Stimulated activated naive CD8-positive, alpha-beta T cell treated with anti-CD3 and anti-CD28 coated beads, Interleukin-15, Interleukin-2, amounts not matched to agents 100 U/mL and 50 U/mL, for 24 hours (primary cell): ENCODE results near the gene BCL2L13.
"Not testable (repeated sequence)": the region's sequence is repeated elsewhere in the genome, so short reads cannot be mapped to it uniquely, and the experiment has no call there.

Experiments used
- ATAC-seq: fragments of 150-1000 bp; cut with Tn5 transposase; one replicate; pipeline ENCODE4 v1.10.0; 2021
- DNase-seq: peaks from one replicate; pipeline ENCODE4 v3.0.0; 2021

BCL2L13 gene

DNA sequence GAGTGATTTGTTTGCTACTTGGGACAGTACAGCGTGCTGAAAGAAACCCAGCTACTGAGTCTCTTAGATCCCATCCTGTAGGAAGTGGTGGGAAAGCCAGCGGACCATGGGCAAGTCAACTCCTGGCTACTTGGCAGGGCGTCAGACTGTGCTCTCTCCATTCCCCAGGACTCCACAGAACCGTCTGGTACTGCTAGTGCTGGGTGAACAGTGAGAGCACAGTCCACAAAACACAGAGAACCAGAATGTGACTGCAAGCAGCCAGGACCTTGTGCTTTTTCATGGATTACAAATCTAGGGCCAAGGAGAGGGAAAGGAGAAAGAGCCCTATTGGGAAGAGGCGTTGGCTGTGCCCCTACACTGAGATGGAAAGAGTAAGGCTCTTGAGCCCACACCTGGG is 125.5 kb downstream of the BCL2L13 start:
- no peak for DNase-seq

DNA sequence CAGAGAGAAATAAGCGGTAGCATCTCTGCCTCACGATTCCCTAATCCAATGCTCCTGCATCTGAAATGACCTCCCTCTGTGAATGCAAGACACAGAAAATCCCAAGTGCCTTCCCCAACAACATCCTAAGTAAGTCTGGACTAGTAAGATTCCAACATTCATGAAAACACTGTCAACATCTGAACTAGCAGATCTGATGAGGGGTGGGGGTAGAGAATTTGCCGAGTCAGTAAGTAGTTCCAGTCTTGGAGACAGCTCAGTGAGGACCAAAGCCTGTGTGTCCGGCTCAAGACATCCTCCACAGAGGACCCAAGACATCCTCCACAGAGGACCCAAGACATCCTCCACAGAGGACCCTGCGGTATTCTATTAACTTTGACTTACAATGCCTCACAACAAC is 126.3 kb downstream of the BCL2L13 start:
- ATAC-seq, DNase-seq: not testable (repeated sequence)

More for the DNA sequence above, 125.5 kb downstream of the BCL2L13 start:
- ATAC-seq = no peak

DNA sequence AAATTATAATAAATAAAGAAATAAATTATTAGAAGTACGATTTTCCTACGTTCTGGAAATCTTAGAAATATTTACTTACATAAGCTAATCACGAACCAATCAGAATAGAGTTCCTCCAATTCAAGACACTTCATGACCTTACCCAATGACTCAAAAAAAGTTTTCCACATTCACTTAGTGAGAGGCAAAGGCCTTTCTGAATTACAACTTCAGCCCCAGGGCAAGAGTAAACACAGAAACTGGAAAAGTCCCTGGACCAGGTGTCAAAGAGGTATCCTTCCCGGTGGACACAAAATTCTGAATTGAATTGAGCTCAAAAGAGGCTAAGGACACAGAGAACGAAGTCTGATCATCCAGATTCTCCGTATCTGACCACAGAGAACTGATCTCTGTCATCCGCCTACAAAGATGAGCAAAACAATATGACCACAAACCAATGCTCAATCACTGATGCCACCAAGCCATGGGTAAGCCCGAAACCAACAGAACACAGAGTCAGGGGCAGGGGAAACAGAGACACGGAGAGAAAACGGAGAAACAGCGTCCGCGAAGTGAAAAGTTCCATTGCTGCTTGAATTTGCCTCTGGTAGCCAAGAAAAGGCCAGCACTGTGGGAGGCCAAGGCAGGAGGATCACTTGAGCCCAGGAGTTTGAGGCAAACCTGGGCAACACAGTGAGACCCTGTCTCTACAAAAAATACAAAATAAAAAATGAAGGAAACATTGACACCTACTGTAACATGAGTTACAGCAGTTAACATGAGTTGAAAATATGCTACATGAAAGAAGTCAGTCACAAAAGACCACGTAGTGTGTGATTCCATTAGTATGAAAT is 128.9 kb downstream of the BCL2L13 start:
- DNase-seq (peak; percentile 66), ATAC-seq (peak; percentile 91)

DNA sequence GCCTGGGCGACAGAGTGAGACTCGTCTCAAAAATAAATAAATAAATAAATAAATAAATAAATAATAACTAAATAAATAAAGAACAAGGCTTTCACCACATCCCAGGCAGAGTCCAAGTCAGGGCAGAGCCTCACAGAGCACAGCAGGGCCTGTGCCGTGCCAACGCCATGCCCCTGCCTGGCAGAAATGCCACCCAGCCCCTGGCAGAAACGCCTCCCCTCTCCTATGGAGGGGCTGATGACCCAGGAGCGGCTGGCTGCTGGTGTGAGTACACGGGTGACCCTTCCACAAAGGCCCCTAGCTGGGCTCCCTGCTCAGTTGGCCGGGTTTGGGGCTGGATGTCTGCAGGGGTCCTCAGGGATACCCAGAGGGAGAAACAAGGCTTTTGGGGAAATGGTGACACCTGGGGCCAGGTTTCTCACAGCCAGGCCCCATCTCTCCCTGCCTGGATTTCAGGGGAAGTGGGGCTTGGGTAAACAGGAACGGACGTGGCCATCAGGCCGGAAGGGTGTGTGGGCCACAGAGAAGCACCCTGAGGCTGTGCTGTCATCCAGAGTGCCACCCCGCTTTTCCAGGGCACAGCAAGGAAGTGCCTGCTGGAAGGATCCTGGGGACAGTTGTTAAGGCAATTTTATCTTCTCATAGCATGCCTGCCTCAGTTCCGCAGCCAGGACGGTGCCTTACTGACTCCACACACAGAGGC is 130.6 kb downstream of the BCL2L13 start:
- no peak for ATAC-seq

GRCh38 chr22:17769716-17770082 is 131.1 kb downstream of the BCL2L13 start:
- no peak for DNase-seq
- no peak for ATAC-seq

More for the DNA sequence above, 130.6 kb downstream of the BCL2L13 start:
- no peak for DNase-seq

DNA sequence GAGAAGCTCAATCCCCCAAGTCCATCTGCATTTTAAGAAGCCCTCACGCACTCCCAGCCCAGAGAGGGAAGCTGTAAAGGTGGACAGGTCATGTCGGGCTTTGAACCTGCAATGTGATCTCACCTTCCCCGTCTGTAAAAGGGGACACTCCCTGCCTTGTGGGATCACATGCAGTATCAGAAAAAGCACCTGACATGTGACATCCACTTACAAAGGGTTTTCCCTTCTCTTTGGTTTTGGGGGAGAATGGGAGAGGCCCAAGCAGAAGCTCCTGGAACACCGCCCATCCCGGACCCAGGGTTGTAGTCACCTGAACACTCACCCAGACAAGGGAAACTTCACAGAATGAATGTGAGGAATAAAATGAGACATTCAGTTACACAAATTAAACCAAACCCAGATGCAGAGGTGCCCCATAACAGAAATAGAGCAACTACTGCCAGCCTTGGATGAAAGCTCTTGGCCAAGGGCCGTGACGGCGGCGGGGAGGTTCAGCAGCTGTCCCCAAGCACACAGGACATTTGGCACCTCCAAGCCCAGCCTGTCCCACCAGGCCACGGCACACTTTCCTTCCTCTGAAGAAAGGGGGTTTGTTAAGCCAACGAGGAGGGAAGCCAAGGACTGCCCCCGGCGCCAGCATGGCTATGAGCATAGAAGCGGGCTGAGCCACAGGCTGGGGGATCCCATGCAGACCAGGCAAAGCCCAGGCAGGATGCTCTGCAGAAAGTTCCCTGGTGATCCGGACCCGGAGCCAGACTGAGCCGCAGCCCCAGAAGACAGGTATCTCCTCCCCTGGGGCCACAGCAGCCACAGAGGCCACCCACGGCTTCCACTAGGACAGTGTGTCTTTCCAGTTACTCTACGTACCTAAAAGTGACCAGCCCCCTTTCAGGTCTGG is 131.9 kb downstream of the BCL2L13 start:
- no peak for DNase-seq
- ATAC-seq = no peak

DNA sequence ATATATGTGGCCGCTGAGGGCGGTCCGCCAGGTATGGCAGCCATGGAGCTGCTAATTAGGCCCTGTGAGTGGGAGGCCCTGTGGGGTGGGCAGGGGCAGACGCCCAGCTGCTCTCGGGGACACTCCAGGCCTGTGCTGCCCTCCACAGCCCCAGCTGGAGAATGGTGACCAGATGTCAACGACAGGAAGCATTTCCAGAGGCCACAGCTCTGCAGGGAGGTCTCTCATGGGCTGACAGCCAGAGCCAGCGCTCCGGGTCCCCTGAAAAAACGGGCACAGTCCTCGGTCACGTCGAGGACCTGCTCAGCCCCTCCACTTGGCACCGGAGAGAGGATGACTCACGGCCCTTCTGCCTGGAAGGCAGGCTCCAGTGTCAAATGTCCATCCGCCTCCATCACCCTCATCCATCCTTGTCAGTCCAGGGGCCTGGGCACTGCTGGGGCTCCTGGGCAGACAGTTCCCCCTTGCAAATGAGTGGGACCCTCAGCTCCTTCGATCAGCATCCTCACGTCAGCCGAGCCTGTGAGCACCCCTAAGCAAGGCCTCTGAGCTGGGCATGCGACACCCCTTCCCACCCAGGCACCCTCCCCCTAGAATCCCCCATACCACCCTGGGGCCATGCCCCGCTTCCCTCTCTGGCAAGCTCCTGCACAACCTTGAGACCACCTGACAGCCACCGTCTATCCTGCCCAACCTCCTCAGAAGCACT is 133.8 kb downstream of the BCL2L13 start:
- ATAC-seq (no peak), DNase-seq (no peak)

- ATAC-seq (no peak), DNase-seq (no peak)
Observed at GRCh38 chr22:17772958-17773605, 134.5 kb downstream of the BCL2L13 start.

- ATAC-seq (peak; percentile 66), DNase-seq (peak; percentile 82)
Observed at GRCh38 chr22:17773606-17774205, 135.1 kb downstream of the BCL2L13 start.

GRCh38 chr22:17774206-17774925 is 135.8 kb downstream of the BCL2L13 start, which contains the start of gene BID:
Gene BID (minus strand): TSS chr22:17774469. CDS start chr22:17750116, 24,353 bp downstream.
- DNase-seq = peak; percentile 54
- ATAC-seq = peak; percentile 7

GRCh38 chr22:17774926-17775685 is 136.5 kb downstream of the BCL2L13 start:
- DNase-seq = no peak
- no peak for ATAC-seq

DNA sequence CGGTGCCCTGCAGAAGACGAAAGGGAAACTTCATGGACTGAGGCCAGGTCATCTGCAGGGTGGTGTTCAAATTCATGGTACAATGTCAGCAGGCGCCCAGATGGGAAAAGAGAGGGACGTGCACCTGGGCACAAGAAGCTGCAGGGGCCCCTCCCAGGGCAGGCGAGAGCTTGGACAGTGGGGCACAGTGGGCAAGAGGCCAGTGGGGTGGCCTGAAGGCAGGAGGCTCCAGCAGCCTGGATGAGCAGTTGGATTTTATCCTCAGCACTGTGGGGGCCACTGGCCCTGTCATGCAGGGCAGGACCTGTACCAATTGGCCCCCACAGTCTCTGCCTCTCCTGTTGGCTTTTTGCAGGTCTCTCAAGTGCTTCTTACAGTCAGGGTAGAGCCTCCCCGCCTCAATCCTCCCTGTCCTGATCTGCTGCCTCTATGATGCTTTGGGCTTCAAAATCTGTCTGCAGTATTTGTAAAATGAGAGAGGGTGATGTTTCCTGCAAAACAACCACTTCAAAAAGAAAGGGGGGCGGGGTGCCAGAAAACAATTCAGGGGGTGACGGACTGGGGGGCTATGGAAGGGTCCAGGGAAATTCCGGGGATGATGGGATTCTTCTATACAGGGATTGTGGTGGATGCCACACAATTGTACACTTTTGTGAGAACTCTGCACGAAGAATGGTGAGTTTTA is 137.4 kb downstream of the BCL2L13 start:
- ATAC-seq (no peak), DNase-seq (no peak)

GRCh38 chr22:17777005-17777716 is 138.6 kb downstream of the BCL2L13 start:
- ATAC-seq = peak; percentile 40
- DNase-seq = peak; percentile 74

- no peak for ATAC-seq
- no peak for DNase-seq
Observed at GRCh38 chr22:17777717-17778044, 139.1 kb downstream of the BCL2L13 start.

DNA sequence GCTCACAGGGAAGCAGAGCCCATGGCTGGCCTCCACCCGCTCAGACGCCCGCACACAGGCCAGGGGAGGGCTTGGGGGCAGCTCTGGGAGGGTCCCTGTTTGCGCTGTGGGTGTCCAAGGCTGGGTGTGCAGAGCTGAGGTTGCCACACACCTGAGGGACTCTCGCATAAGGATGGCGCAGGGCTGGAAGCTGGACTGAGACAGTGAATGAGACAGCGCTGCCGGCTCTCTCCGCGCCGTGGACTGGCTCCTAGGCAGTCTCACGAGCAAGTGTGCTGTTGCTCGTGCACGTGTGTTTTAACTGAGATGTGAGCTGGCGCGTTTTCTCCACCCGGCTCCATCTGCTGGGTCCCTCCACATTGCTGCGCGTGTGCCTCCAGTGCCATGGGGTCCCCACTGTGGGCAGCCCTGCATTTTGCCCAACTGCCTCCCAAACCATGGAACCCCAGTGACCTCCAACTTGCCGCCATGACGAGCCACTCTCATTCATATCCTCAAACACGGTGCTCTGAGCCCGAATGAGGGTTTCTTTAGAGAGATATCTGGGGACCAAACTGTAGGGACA is 139.9 kb downstream of the BCL2L13 start:
- ATAC-seq = no peak
- no peak for DNase-seq

GRCh38 chr22:17779286-17780115 is 140.9 kb downstream of the BCL2L13 start:
- DNase-seq = no peak
- no peak for ATAC-seq
